HepG2 (cell line): ENCODE data around the gene NAPG.

Source experiments
- CBX2 ChIP-seq, 2 experiments: fragments of 200-600 bp in 1 of 2; sonication (generic); formaldehyde crosslinking in 1 of 2; IDR thresholded peaks; 2 replicates each; pipeline versions ENCODE4 v1.7.0 to v1.8.1; 2018 to 2022; ENCODE audit warnings: low read depth in 2 of 2, low read length in 1 of 2, mild to moderate bottlenecking in 1 of 2, missing genetic modification reagents in 1 of 2
- CTCF ChIP-seq: sonication (generic); formaldehyde crosslinking; IDR thresholded peaks from 2 replicates; pipeline ENCODE4 v1.5.0; 2020; ENCODE audit warnings: mild to moderate bottlenecking, missing genetic modification reagents, moderate library complexity
- EP300 ChIP-seq, 3 experiments: sonication (generic) in 1 of 3; formaldehyde crosslinking in 1 of 3; IDR thresholded peaks; 2 replicates each; pipeline versions ENCODE4 v1.5.1 to v1.6.1; 2011 to 2020; ENCODE audit warnings: low read depth in 2 of 3, low read length in 2 of 3, borderline replicate concordance in 1 of 3, improper control_type of control experiment in 1 of 3, mild to moderate bottlenecking in 1 of 3, missing genetic modification reagents in 1 of 3, moderate library complexity in 1 of 3
- FOSL2 ChIP-seq: sonication (generic); formaldehyde crosslinking; IDR thresholded peaks from 2 replicates; pipeline ENCODE4 v1.4.0; 2020; ENCODE audit warnings: missing genetic modification reagents
- HCFC1 ChIP-seq: fragments of 150-350 bp; IDR thresholded peaks from 2 replicates; pipeline ENCODE4 v1.6.1; 2014; ENCODE audit warnings: low read depth, low read length
- JUNB ChIP-seq: sonication (generic); formaldehyde crosslinking; IDR thresholded peaks from 2 replicates; pipeline ENCODE4 v1.8.0; 2022; ENCODE audit warnings: missing genetic modification reagents, mild to moderate bottlenecking, borderline replicate concordance
- MAFG ChIP-seq: sonication (generic); formaldehyde crosslinking; IDR thresholded peaks from 2 replicates; pipeline ENCODE4 v1.5.1; 2020; ENCODE audit warnings: mild to moderate bottlenecking, missing genetic modification reagents
- PCBP1 ChIP-seq: fragments of 200-400 bp; formaldehyde crosslinking; IDR thresholded peaks from 2 replicates; pipeline ENCODE4 v1.6.1; 2017; ENCODE audit warnings: mild to moderate bottlenecking, low read depth, low read length, borderline replicate concordance
- POLR2A ChIP-seq, 2 experiments: IDR thresholded peaks; 2 replicates each; pipeline ENCODE4 v1.6.1; 2011; ENCODE audit warnings: low read depth in 2 of 2, low read length in 2 of 2, mild to moderate bottlenecking in 1 of 2, moderate library complexity in 1 of 2; ENCODE audit not compliant: insufficient read depth in 1 of 2
- REST ChIP-seq, 2 experiments: IDR thresholded peaks; 2 replicates each; pipeline ENCODE4 v1.6.1; 2011 to 2012; ENCODE audit warnings: low read length in 2 of 2, borderline replicate concordance in 1 of 2, low read depth in 1 of 2, mild to moderate bottlenecking in 1 of 2, moderate library complexity in 1 of 2
- SNAI1 ChIP-seq: sonication (generic); formaldehyde crosslinking; IDR thresholded peaks from 2 replicates; pipeline ENCODE4 v1.5.0; 2020; ENCODE audit warnings: mild to moderate bottlenecking, missing genetic modification reagents, borderline replicate concordance
- TCF7 ChIP-seq: sonication (generic); IDR thresholded peaks from 2 replicates; pipeline ENCODE4 v1.6.1; 2016; ENCODE audit warnings: antibody characterized with exemption, low read depth
- ZFP1 ChIP-seq: IDR thresholded peaks from 2 replicates; pipeline ENCODE4 v1.6.1; 2016

GRCh38 chr18:10525697-10526560 lies at the start of gene NAPG:
- TF ChIP-seq ZFP1 (CRISPR knock-in tag), result no peak
- TF ChIP-seq EP300 (IDR thresholded peaks at IDR 0.05; ENCODE audit: low read depth in 2 of 2, low read length in 2 of 2), result no peak
- TF ChIP-seq EP300 (CRISPR knock-in tag; IDR thresholded peaks at IDR 0.05; ENCODE audit: borderline replicate concordance), result no peak
- TF ChIP-seq SNAI1 (CRISPR knock-in tag), result no peak
- TF ChIP-seq CBX2 (IDR thresholded peaks at IDR 0.05; ENCODE audit: low read depth, low read length), result no peak; the same call in 1 of the 2 replicates
- no peak for TF ChIP-seq CBX2 (CRISPR knock-in tag; IDR thresholded peaks at IDR 0.05; ENCODE audit: low read depth)
- TF ChIP-seq FOSL2, result peak; percentile 32; the same call in 1 of the 2 replicates
- TF ChIP-seq POLR2A (IDR thresholded peaks at IDR 0.05; ENCODE audit: insufficient read depth in 1 of 2, low read depth in 2 of 2, low read length in 2 of 2), result peak; percentile 63 to 77
- TF ChIP-seq CTCF (CRISPR knock-in tag), result no peak
- no peak for TF ChIP-seq MAFG (CRISPR knock-in tag)
- TF ChIP-seq HCFC1, result peak; percentile 50; the same call in 1 of the 2 replicates
- TF ChIP-seq REST (IDR thresholded peaks at IDR 0.05; ENCODE audit: borderline replicate concordance in 1 of 2, low read depth in 1 of 2, low read length in 2 of 2), result peak in 1 of 2 experiments; percentile 36; a peak in 1 of 4 replicates
- TF ChIP-seq TCF7, result no peak
- TF ChIP-seq JUNB, result no peak
- TF ChIP-seq PCBP1, result no peak
